HepG2 (cell line): ENCODE results near the gene SPG7. TPM values are rescaled to one million over a fixed set of nuclear protein-coding genes. Genes with fewer than 3 reads are reported as not detected.

Experiments used
- ARID4A ChIP-seq: sonication (generic); formaldehyde crosslinking; IDR thresholded peaks from 2 replicates; pipeline ENCODE4 v1.5.0; 2020; ENCODE audit warnings: mild to moderate bottlenecking, missing genetic modification reagents, borderline replicate concordance
- ATRX ChIP-seq: sonication (generic); formaldehyde crosslinking; IDR thresholded peaks from 2 replicates; pipeline ENCODE4 v1.4.0; 2020; ENCODE audit warnings: missing genetic modification reagents, borderline replicate concordance
- ELF3 ChIP-seq: IDR thresholded peaks from 2 replicates; pipeline ENCODE4 v1.6.1; 2016; ENCODE audit warnings: missing genetic modification reagents, missing compliant biosample characterization
- FLYWCH1 ChIP-seq: sonication (generic); formaldehyde crosslinking; IDR thresholded peaks from 2 replicates; pipeline ENCODE4 v1.8.1; 2023; ENCODE audit warnings: mild to moderate bottlenecking, missing genetic modification reagents
- GTF2F1 ChIP-seq: fragments of 150-350 bp; IDR thresholded peaks from 2 replicates; pipeline ENCODE4 v1.6.1; 2014; ENCODE audit warnings: low read length
- MYPOP ChIP-seq: sonication (generic); formaldehyde crosslinking; IDR thresholded peaks from 2 replicates; pipeline ENCODE4 v1.8.1; 2023; ENCODE audit warnings: mild to moderate bottlenecking, moderate library complexity, missing genetic modification reagents
- PTBP1 ChIP-seq: fragments of 200-400 bp; formaldehyde crosslinking; IDR thresholded peaks from 2 replicates; pipeline ENCODE4 v1.6.1; 2018; ENCODE audit warnings: low read length, low read depth; ENCODE audit not compliant: poor library complexity, severe bottlenecking
- RNF219 ChIP-seq: sonication (generic); formaldehyde crosslinking; IDR thresholded peaks from 2 replicates; pipeline ENCODE4 v1.5.0; 2020; ENCODE audit warnings: mild to moderate bottlenecking, missing genetic modification reagents
- ZBTB37 ChIP-seq: sonication (generic); formaldehyde crosslinking; IDR thresholded peaks from 2 replicates; pipeline ENCODE4 v1.4.0; 2020; ENCODE audit warnings: mild to moderate bottlenecking, missing genetic modification reagents
- ZBTB38 ChIP-seq: sonication (generic); formaldehyde crosslinking; IDR thresholded peaks from 2 replicates; pipeline ENCODE4 v1.5.1; 2020; ENCODE audit warnings: mild to moderate bottlenecking, missing genetic modification reagents
- ZNF224 ChIP-seq: sonication (generic); formaldehyde crosslinking; IDR thresholded peaks from 2 replicates; pipeline ENCODE4 v1.5.0; 2020; ENCODE audit warnings: mild to moderate bottlenecking, missing genetic modification reagents
- ZNF33A ChIP-seq: sonication (generic); formaldehyde crosslinking; IDR thresholded peaks from 2 replicates; pipeline ENCODE4 v1.5.1; 2020; ENCODE audit warnings: missing genetic modification reagents, mild to moderate bottlenecking, moderate library complexity, borderline replicate concordance
- ZNF34 ChIP-seq: sonication (generic); formaldehyde crosslinking; IDR thresholded peaks from 2 replicates; pipeline ENCODE4 v1.4.0; 2020; ENCODE audit warnings: mild to moderate bottlenecking, missing genetic modification reagents, borderline replicate concordance
- ZNF367 ChIP-seq: sonication (generic); formaldehyde crosslinking; IDR thresholded peaks from 2 replicates; pipeline ENCODE4 v1.4.0; 2020; ENCODE audit warnings: missing genetic modification reagents, borderline replicate concordance
- ZNF512B ChIP-seq: sonication (generic); formaldehyde crosslinking; IDR thresholded peaks from 2 replicates; pipeline ENCODE4 v1.5.1; 2020; ENCODE audit warnings: missing genetic modification reagents, mild to moderate bottlenecking, borderline replicate concordance
- ZNF577 ChIP-seq: sonication (generic); formaldehyde crosslinking; IDR thresholded peaks from 2 replicates; pipeline ENCODE4 v1.4.0; 2020; ENCODE audit warnings: mild to moderate bottlenecking, low read depth, missing genetic modification reagents, borderline replicate concordance
- ZNF7 ChIP-seq: IDR thresholded peaks from 2 replicates; pipeline ENCODE4 v1.6.1; 2016; ENCODE audit warnings: missing biosample characterization, missing genetic modification reagents
- polyA plus RNA-seq, 8 experiments: library from polyadenylated mRNA; depleted of rRNA in 3 of 8; stranded (reverse) in 7 of 8; unstranded in 1 of 8; fragments of >200 nt; fragmentation: Illumina TruSeq in 4 of 8; extraction: Trizol in 4 of 8; gene quantifications; 2 replicates each; pipeline versions ENCODE4 v1.2.1 to v1.2.3, GENCODE V29; 2011 to 2016; ENCODE audit warnings: low read depth in 4 of 8, missing spikeins in 1 of 8, mixed read lengths in 1 of 8; ENCODE audit not compliant: insufficient read depth in 1 of 8
- total RNA-seq, 5 experiments: library from RNA; depleted of rRNA; stranded (reverse); fragments of >200 nt; fragmentation: Illumina TruSeq; extraction: Trizol; gene quantifications; 2 replicates each; pipeline ENCODE4 v1.2.3, GENCODE V29; 2016; ENCODE audit warnings: low read depth in 1 of 5

The SPG7 gene
- total and polyA plus RNA-seq, 2 of the 13 experiments (the other 11 are each of a cell fraction or from before 2014, with no cell fraction given) = 66.0 to 136 TPM

GRCh38 chr16:89561142-89561883, 53.1 kb downstream of the SPG7 start (continued):
- TF ChIP-seq ZNF512B = no peak
- TF ChIP-seq ATRX = no peak
- TF ChIP-seq RNF219 = no peak
- no peak for TF ChIP-seq ZNF7 (CRISPR knock-in tag)
- no peak for TF ChIP-seq ZNF33A
- no peak for TF ChIP-seq ZNF34 (CRISPR knock-in tag)
- no peak for TF ChIP-seq ELF3 (CRISPR knock-in tag)
- no peak for TF ChIP-seq ZNF224 (CRISPR knock-in tag)
- no peak for TF ChIP-seq GTF2F1
- TF ChIP-seq ZNF577 = 0 out of 2 replicates have a peak, but pooled peaks have one; percentile 56
- TF ChIP-seq ZBTB38 (CRISPR knock-in tag) = no peak
- no peak for TF ChIP-seq ZNF367 (CRISPR knock-in tag)
- TF ChIP-seq MYPOP (CRISPR knock-in tag) = no peak
- no peak for TF ChIP-seq FLYWCH1 (CRISPR knock-in tag)
- no peak for TF ChIP-seq ZBTB37 (CRISPR knock-in tag)
- TF ChIP-seq ARID4A = no peak
- no peak for TF ChIP-seq PTBP1
